HEK293T (cell line): ENCODE measurements around the gene ELOVL2.

Experiments
- CTBP1 ChIP-seq: fragments of 450-650 bp; IDR thresholded peaks from 2 replicates; pipeline ENCODE4 v1.6.1; 2016; ENCODE audit warnings: borderline replicate concordance
- ELF4 ChIP-seq: fragments of 450-650 bp; IDR thresholded peaks from 2 replicates; pipeline ENCODE4 v1.6.1; 2017; ENCODE audit warnings: antibody characterized with exemption
- HDGF ChIP-seq: fragments of 450-650 bp; IDR thresholded peaks from 2 replicates; pipeline ENCODE4 v1.6.1; 2017; ENCODE audit warnings: antibody characterized with exemption, borderline replicate concordance
- LEF1 ChIP-seq: fragments of 450-650 bp; IDR thresholded peaks from 2 replicates; pipeline ENCODE4 v1.6.1; 2017; ENCODE audit warnings: mild to moderate bottlenecking, borderline replicate concordance
- NFRKB ChIP-seq: fragments of 450-650 bp; IDR thresholded peaks from 2 replicates; pipeline ENCODE4 v1.6.1; 2016; ENCODE audit warnings: mild to moderate bottlenecking, moderate library complexity
- PKNOX1 ChIP-seq: fragments of 450-650 bp; IDR thresholded peaks from 2 replicates; pipeline ENCODE4 v1.6.1; 2016

GRCh38 chr6:11002176-11002575 lies 41.9 kb downstream of the ELOVL2 start:
- TF ChIP-seq LEF1, result no peak
- TF ChIP-seq ELF4, result no peak
- no peak for TF ChIP-seq CTBP1
- TF ChIP-seq NFRKB, result no peak
- no peak for TF ChIP-seq HDGF
- TF ChIP-seq PKNOX1, result no peak
